K562 (cell line): Measurements from ENCODE around the gene CAPS. TPM values are rescaled to one million over a fixed set of nuclear protein-coding genes. Genes with fewer than 3 reads are reported as not detected.

Experiments used
- BDP1 ChIP-seq: IDR thresholded peaks from 3 replicates; pipeline ENCODE4 v1.6.1; 2011; ENCODE audit not compliant: insufficient read length, insufficient read depth
- BRD9 ChIP-seq: fragments of 450-650 bp; IDR thresholded peaks from 2 replicates; pipeline ENCODE4 v1.6.1; 2018; ENCODE audit warnings: low read depth; ENCODE audit not compliant: partially characterized antibody
- CC2D1A ChIP-seq: fragments of 450-650 bp; IDR thresholded peaks from 2 replicates; pipeline ENCODE4 v1.6.1; 2017; ENCODE audit warnings: mild to moderate bottlenecking
- ELF1 ChIP-seq: fragments of 200-800 bp; sonication (Bioruptor generic); IDR thresholded peaks from 2 replicates; pipeline ENCODE4 v1.6.1; 2016; ENCODE audit warnings: missing genetic modification characterization, missing compliant biosample characterization
- FOXJ3 ChIP-seq: sonication (generic); formaldehyde crosslinking; IDR thresholded peaks from 2 replicates; pipeline ENCODE4 v1.4.0; 2020; ENCODE audit warnings: mild to moderate bottlenecking, missing genetic modification reagents
- NFXL1 ChIP-seq: fragments of 450-650 bp; formaldehyde crosslinking; IDR thresholded peaks from 2 replicates; pipeline ENCODE4 v1.4.0; 2021; ENCODE audit warnings: mild to moderate bottlenecking
- ZNF134 ChIP-seq: fragments of 250-450 bp; sonication (Bioruptor Pico); conservative IDR thresholded peaks from 2 replicates; pipeline ENCODE4 v1.4.0; 2020
- polyA plus RNA-seq, 8 experiments: library from polyadenylated mRNA; depleted of rRNA in 4 of 8; stranded (reverse) in 5 of 8; unstranded in 3 of 8; fragments of >200 nt; fragmentation: Nextera tagmentation in 2 of 8; fragmentation: Illumina TruSeq in 1 of 8; extraction: Ambion mirVana in 2 of 8; extraction: Trizol in 1 of 8; gene quantifications; 2 replicates each; pipeline versions ENCODE4 v1.2.1 to v1.2.3, GENCODE V29; 2011 to 2014; ENCODE audit warnings: inconsistent platforms in 1 of 8, missing spikeins in 1 of 8
- total RNA-seq, 7 experiments: library from RNA; depleted of rRNA in 6 of 7; stranded (reverse); fragments of >200 nt in 6 of 7; fragmentation: Illumina TruSeq in 2 of 7; extraction: Trizol in 2 of 7; gene quantifications; 2 replicates each; pipeline versions ENCODE4 v1.2.1 to v1.2.3, GENCODE V29; 2011 to 2021; ENCODE audit warnings: low replicate concordance in 1 of 7
- TF ChIP-seq, protein P1 (sequence below): IDR thresholded peaks from 3 replicates; pipeline ENCODE4 v1.6.1; 2011; ENCODE audit warnings: borderline replicate concordance, mild to moderate bottlenecking, moderate library complexity; ENCODE audit not compliant: insufficient read length; ENCODE audit errors: extremely low read depth
- TF ChIP-seq, protein P2 (sequence below), 2 experiments: fragments of 450-650 bp in 1 of 2; sonication (generic) in 1 of 2; formaldehyde crosslinking; conservative IDR thresholded peaks; 2 replicates each; pipeline versions ENCODE4 v1.4.0 to v1.8.1; 2020 to 2022; ENCODE audit warnings: mild to moderate bottlenecking in 1 of 2, missing genetic modification reagents in 1 of 2
- TF ChIP-seq, protein P3 (sequence below): IDR thresholded peaks from 2 replicates; pipeline ENCODE4 v1.6.1; 2016; ENCODE audit warnings: missing genetic modification characterization, missing compliant biosample characterization

CAPS gene
- total and polyA plus RNA-seq, 9 of the 15 experiments (the other 6 are each of a cell fraction or from before 2014, with no cell fraction given) = 0.15 to 4.0 (median 0.91) TPM

DNA sequence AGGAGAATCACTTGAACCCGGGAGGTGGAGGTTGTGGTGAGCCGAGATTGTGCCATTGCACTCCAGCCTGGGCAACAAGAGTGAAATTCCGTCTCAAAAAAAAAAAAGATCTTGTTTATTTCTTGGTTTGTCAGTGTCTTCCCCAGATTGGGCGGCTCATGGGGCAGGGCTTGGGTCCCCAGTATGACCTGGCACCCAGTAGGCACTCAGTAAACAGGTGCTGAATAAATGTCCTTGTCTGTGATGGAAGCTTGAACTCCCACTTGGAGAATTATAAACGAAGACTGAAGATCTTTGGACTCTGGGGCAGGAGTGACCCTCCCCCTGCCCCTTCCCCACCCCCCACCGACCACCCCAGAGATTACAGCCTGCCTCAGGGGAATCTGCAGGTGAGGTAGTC, 33.9 kb upstream of the CAPS start (continued):
- TF ChIP-seq, protein P1, sequence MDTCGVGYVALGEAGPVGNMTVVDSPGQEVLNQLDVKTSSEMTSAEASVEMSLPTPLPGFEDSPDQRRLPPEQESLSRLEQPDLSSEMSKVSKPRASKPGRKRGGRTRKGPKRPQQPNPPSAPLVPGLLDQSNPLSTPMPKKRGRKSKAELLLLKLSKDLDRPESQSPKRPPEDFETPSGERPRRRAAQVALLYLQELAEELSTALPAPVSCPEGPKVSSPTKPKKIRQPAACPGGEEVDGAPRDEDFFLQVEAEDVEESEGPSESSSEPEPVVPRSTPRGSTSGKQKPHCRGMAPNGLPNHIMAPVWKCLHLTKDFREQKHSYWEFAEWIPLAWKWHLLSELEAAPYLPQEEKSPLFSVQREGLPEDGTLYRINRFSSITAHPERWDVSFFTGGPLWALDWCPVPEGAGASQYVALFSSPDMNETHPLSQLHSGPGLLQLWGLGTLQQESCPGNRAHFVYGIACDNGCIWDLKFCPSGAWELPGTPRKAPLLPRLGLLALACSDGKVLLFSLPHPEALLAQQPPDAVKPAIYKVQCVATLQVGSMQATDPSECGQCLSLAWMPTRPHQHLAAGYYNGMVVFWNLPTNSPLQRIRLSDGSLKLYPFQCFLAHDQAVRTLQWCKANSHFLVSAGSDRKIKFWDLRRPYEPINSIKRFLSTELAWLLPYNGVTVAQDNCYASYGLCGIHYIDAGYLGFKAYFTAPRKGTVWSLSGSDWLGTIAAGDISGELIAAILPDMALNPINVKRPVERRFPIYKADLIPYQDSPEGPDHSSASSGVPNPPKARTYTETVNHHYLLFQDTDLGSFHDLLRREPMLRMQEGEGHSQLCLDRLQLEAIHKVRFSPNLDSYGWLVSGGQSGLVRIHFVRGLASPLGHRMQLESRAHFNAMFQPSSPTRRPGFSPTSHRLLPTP = no peak
- TF ChIP-seq ZNF134 (CRISPR knock-in tag) = no peak
- no peak for TF ChIP-seq BDP1
- TF ChIP-seq BRD9 = no peak
- no peak for TF ChIP-seq ELF1 (tag)
- no peak for TF ChIP-seq CC2D1A
- no peak for TF ChIP-seq NFXL1 (CRISPR knock-in tag)
- no peak for TF ChIP-seq FOXJ3 (CRISPR knock-in tag)
- TF ChIP-seq, protein P2, sequence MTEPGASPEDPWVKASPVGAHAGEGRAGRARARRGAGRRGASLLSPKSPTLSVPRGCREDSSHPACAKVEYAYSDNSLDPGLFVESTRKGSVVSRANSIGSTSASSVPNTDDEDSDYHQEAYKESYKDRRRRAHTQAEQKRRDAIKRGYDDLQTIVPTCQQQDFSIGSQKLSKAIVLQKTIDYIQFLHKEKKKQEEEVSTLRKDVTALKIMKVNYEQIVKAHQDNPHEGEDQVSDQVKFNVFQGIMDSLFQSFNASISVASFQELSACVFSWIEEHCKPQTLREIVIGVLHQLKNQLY (CRISPR knock-in tag; conservative IDR thresholded peaks at IDR 0.05) = no peak
- TF ChIP-seq, protein P3, sequence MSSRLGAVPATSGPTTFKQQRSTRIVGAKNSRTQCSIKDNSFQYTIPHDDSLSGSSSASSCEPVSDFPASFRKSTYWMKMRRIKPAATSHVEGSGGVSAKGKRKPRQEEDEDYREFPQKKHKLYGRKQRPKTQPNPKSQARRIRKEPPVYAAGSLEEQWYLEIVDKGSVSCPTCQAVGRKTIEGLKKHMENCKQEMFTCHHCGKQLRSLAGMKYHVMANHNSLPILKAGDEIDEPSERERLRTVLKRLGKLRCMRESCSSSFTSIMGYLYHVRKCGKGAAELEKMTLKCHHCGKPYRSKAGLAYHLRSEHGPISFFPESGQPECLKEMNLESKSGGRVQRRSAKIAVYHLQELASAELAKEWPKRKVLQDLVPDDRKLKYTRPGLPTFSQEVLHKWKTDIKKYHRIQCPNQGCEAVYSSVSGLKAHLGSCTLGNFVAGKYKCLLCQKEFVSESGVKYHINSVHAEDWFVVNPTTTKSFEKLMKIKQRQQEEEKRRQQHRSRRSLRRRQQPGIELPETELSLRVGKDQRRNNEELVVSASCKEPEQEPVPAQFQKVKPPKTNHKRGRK (tag) = no peak
- TF ChIP-seq, all 486 proteins: peak for 0
